IPS-18a (cell line): ENCODE results near the gene MKRN3.

Source experiments
- H3K27ac ChIP-seq: one replicate; pipeline ENCODE4 v1.5.1; 2013; ENCODE audit warnings: low read length
- H3K27me3 ChIP-seq: one replicate; pipeline ENCODE4 v1.6.1; 2013; ENCODE audit warnings: mild to moderate bottlenecking, low read length; ENCODE audit not compliant: control insufficient read depth, insufficient read depth
- H3K36me3 ChIP-seq: one replicate; pipeline ENCODE4 v1.6.1; 2013; ENCODE audit warnings: low read depth, low read length; ENCODE audit not compliant: control insufficient read depth
- H3K4me1 ChIP-seq: one replicate; pipeline ENCODE4 v1.6.1; 2013; ENCODE audit warnings: low read depth, low read length; ENCODE audit not compliant: control insufficient read depth
- H3K4me3 ChIP-seq: one replicate; pipeline ENCODE4 v1.5.1; 2013; ENCODE audit warnings: low read length
- H3K9ac ChIP-seq: one replicate; pipeline ENCODE4 v1.6.1; 2013; ENCODE audit warnings: mild to moderate bottlenecking, low read length, moderate library complexity
- H3K9me3 ChIP-seq: one replicate; pipeline ENCODE4 v1.6.1; 2013; ENCODE audit warnings: low read depth, low read length; ENCODE audit not compliant: control insufficient read depth

Gene MKRN3

DNA sequence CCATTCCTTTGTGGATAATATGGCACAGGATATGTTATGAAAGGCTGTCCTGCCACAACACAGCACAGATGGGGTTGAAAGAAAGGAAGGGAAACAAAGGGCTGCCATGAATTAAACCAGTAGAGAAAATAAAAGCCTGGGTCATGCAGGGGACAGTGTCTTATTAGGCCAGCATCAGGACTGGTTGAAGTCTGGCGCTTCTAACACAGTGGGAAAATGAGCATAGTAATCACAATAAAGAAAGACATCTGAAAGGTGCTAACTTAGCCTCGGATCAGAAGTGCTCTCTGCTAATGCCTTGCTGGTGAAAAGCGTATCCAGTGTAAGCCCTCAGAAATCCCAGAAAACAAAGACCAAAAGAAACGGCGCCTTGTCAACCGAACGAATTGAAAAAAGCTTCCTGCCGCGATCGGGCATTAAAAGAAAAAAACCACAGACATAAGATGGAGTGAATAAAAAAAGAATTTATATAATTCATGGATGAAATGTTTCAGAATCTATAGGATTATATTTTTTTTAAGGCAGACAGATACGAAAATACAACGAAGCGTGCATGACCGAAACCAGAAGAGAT lies 566 bp upstream of the MKRN3 start:
- no peak overlapping the region for H3K4me3 ChIP-seq
- no peak overlapping the region for H3K9ac ChIP-seq
- no peaks in the 10 kb centered on the region for H3K4me1 ChIP-seq
- no peaks in the 10 kb centered on the region for H3K36me3 ChIP-seq
- H3K27me3 ChIP-seq: no peaks in the 10 kb centered on the region
- H3K9me3 ChIP-seq: peaks cover 22% of the 10 kb centered on the region
- no peak overlapping the region for H3K27ac ChIP-seq

DNA sequence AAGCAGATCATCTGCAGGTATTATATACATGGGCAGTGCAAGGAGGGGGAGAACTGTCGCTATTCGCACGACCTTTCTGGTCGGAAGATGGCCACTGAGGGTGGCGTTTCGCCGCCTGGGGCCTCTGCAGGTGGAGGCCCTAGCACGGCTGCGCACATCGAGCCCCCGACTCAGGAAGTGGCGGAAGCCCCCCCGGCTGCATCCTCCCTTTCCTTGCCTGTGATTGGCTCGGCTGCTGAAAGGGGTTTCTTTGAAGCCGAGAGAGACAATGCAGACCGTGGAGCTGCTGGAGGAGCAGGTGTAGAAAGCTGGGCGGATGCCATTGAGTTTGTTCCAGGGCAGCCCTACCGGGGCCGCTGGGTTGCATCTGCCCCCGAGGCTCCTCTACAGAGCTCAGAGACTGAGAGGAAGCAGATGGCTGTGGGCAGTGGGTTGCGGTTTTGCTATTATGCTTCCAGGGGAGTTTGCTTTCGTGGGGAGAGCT lies 639 bp downstream of the MKRN3 start:
- no peak overlapping the region for H3K27ac ChIP-seq

GRCh38 chr15:23566651-23567050 lies 1.2 kb downstream of the MKRN3 start:
- Histone ChIP-seq H3K9ac (no peak overlapping the region), H3K4me3 (no peak overlapping the region), H3K4me1 (no peaks in the 10 kb centered on the region), H3K27me3 (no peaks in the 10 kb centered on the region), H3K27ac (no peak overlapping the region), H3K36me3 (no peaks in the 10 kb centered on the region), H3K9me3 (peaks cover 28% of the 10 kb centered on the region)

More for the DNA sequence above, 639 bp downstream of the MKRN3 start:
- H3K4me1 ChIP-seq: no peaks in the 10 kb centered on the region
- no peak overlapping the region for H3K4me3 ChIP-seq
- peaks cover 28% of the 10 kb centered on the region for H3K9me3 ChIP-seq
- no peaks in the 10 kb centered on the region for H3K27me3 ChIP-seq
- no peak overlapping the region for H3K9ac ChIP-seq
- no peaks in the 10 kb centered on the region for H3K36me3 ChIP-seq

DNA sequence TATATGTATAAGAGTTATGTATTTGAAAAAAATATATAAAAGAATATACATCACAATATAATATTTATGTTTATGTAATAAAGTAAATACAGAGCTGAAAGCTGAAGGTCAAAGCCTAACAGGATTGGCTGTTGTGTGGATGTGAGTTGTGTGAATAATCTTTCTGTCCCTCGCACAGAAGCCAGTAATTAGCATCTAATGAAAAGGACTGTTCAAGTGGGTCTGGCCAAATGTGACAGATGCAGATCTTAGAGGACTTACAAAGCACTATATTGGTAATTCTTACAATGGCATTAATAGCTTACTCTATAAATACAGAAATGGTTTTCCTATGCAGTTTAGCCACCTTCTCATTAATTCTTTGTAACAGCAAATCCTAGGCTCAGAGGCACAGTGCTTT lies 2.4 kb downstream of the MKRN3 start:
- no peak overlapping the region for H3K9ac ChIP-seq
- H3K4me3 ChIP-seq: no peak overlapping the region
- peaks cover 32% of the 10 kb centered on the region for H3K9me3 ChIP-seq
- no peak overlapping the region for H3K27ac ChIP-seq
- no peaks in the 10 kb centered on the region for H3K27me3 ChIP-seq
- H3K4me1 ChIP-seq: no peaks in the 10 kb centered on the region
- H3K36me3 ChIP-seq: no peaks in the 10 kb centered on the region

DNA sequence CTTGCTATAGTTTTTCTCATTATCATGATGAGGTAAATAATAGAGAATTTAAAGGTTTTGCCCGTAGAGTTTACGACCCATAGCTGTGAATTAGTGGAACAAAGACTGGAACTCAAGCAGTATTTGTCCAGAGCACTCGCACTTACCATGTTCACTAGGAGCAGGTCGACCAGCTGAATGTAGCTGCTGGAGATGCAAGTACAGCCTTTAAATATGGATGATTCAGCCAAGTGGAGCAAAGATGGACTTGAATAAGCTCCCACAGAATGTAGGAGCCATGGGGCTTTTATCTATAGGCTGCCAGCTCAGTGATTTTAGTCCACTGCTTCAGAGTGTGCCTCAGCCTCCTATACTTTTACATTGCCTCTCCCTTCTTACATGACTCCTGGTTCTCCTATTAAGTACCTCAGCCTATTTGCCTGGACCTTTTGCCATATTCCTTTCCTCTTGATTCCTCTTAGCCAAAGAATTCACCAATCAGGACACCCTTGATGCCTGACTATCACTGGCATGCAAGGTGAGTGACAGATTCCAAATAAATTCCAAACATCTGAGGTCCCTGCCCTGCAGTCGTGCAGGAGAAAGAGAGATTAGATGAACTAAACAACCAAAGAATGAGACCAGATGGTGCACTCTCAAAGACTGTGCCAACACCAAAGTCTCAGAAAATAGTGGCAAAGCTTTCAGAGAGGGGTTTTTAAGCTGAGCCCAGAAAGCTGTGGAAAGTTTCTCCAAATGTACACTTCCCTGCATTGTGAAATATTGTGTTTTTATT lies 3.9 kb downstream of the MKRN3 start:
- Histone ChIP-seq H3K9me3 (peaks cover 35% of the 10 kb centered on the region), H3K4me3 (no peak overlapping the region)

DNA sequence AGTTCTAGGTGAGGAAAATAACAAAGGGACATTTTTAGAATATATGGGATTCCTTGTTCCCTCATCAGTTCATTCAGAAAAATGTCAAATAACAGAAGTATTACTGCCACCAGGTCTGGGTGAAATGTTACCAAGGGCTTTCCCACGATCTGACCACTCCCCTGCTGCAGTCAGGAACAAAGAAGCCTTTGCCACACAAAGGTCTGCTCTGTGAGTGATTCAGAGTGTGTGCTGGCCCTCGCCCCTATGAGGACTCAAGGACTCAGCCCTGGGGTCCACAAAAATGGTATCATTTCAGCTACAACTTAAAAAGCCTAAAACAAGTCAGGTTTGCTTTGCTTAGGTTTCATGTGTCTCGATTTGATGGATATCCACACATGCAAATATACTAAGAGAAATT lies 5.0 kb downstream of the MKRN3 start:
- no peak overlapping the region for H3K4me3 ChIP-seq
- H3K27ac ChIP-seq: no peak overlapping the region
- H3K36me3 ChIP-seq: no peaks in the 10 kb centered on the region
- H3K9me3 ChIP-seq: peaks cover 29% of the 10 kb centered on the region
- no peak overlapping the region for H3K9ac ChIP-seq
- H3K4me1 ChIP-seq: no peaks in the 10 kb centered on the region
- no peaks in the 10 kb centered on the region for H3K27me3 ChIP-seq

More for the DNA sequence above, 3.9 kb downstream of the MKRN3 start:
- Histone ChIP-seq H3K27me3 (no peaks in the 10 kb centered on the region), H3K27ac (no peak overlapping the region), H3K36me3 (no peaks in the 10 kb centered on the region), H3K4me1 (no peaks in the 10 kb centered on the region), H3K9ac (no peak overlapping the region)

- Histone ChIP-seq H3K27ac (no peak overlapping the region), H3K4me1 (no peaks in the 10 kb centered on the region), H3K9me3 (peaks cover 25% of the 10 kb centered on the region), H3K27me3 (no peaks in the 10 kb centered on the region), H3K36me3 (no peaks in the 10 kb centered on the region), H3K4me3 (no peak overlapping the region), H3K9ac (no peak overlapping the region)
These were observed 7.4 kb downstream of the MKRN3 start for GRCh38 chr15:23572844-23573243.

DNA sequence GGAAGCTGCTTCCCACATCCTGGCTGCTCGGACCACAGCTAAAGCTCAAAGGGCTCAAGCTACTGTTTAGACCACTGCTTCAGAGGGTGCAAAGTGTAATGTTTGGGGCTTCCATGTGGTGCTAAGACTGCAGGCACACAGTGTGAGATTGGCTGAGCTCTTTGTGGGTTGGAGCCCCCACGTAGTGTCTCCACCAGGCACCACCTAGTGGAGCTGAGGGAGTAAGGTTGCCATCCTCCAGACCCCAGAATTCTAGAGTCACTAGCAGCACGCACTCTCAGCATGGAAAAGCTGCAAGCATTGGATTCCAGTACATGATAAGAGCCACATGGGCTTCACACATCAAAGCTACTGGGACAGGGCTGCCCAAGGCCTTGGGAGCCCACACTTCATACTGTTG lies 9.3 kb downstream of the MKRN3 start:
- Histone ChIP-seq H3K36me3 (no peaks in the 10 kb centered on the region), H3K27ac (no peak overlapping the region), H3K4me1 (no peaks in the 10 kb centered on the region), H3K4me3 (no peak overlapping the region), H3K27me3 (no peaks in the 10 kb centered on the region), H3K9me3 (peaks cover 19% of the 10 kb centered on the region), H3K9ac (no peak overlapping the region)

DNA sequence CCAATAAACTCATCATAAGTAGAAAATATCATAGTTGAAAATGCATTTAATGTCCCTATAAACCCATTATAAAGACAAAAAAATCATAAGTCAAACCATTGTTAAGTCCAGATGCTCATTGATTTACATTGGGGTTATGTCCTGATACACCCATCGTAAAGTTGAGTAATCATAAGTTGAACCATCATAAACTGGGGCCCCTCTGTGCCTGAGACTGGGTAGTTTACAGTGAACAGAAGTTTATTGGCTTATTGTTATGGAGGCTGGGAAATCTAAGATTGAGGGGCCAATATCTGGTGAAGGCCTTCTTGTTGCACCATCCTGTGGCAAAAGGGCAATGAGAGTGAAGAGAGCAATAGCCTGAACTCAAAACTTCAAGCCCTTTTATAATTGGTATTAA lies 10.6 kb downstream of the MKRN3 start:
- no peaks in the 10 kb centered on the region for H3K36me3 ChIP-seq
- no peak overlapping the region for H3K27ac ChIP-seq
- H3K27me3 ChIP-seq: no peaks in the 10 kb centered on the region
- no peak overlapping the region for H3K4me3 ChIP-seq
- no peak overlapping the region for H3K9ac ChIP-seq
- peaks cover 11% of the 10 kb centered on the region for H3K9me3 ChIP-seq
- no peaks in the 10 kb centered on the region for H3K4me1 ChIP-seq

DNA sequence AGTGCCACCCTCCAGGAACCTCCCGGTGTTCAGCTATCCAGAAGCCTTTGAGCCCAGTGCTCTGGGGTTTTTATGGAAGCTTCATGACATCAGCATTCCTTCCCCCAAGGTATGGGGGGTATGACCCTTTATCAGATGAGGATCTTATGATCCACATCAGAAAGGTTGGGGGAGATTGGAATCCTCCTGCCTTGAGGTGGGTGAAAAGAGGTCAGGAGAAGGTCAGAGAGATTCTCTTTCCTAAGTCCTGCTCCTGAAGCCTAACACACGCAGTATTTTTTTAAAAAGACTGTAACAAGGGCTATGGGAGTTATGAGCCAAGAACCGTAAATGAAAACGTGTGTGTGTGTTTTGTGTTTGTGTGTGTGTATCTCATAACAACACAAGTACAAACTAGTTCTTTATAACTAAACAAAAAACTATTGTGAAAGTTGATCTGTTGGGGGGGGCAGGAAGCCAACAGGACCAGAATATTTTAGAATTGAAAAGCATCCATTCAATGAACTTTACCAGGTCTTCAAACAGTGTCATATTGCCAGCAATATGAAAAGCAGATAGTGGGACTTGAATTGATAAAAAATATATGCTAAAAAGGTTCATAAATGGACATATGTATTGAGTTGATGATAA lies 13.2 kb downstream of the MKRN3 start:
- Histone ChIP-seq H3K36me3 (no peaks in the 10 kb centered on the region), H3K4me3 (no peak overlapping the region), H3K4me1 (no peaks in the 10 kb centered on the region), H3K27ac (no peak overlapping the region), H3K9me3 (peaks cover 16% of the 10 kb centered on the region), H3K27me3 (no peaks in the 10 kb centered on the region), H3K9ac (no peak overlapping the region)

- Histone ChIP-seq H3K27me3 (no peaks in the 10 kb centered on the region), H3K27ac (no peak overlapping the region), H3K9ac (no peak overlapping the region), H3K9me3 (peaks cover 11% of the 10 kb centered on the region), H3K4me1 (no peaks in the 10 kb centered on the region), H3K36me3 (no peaks in the 10 kb centered on the region), H3K4me3 (no peak overlapping the region)
These were observed 22.8 kb downstream of the MKRN3 start for GRCh38 chr15:23588268-23588667.
